GM19351 (cell line): Measurements from ENCODE around the gene CDC42EP4.

Experiments used
- ATAC-seq: cut with Tn5 transposase; IDR thresholded peaks from one replicate; pipeline ENCODE4 v1.9.1; 2021; ENCODE audit warnings: mild to moderate bottlenecking, moderate library complexity; ENCODE audit not compliant: unreplicated experiment

The CDC42EP4 gene

DNA sequence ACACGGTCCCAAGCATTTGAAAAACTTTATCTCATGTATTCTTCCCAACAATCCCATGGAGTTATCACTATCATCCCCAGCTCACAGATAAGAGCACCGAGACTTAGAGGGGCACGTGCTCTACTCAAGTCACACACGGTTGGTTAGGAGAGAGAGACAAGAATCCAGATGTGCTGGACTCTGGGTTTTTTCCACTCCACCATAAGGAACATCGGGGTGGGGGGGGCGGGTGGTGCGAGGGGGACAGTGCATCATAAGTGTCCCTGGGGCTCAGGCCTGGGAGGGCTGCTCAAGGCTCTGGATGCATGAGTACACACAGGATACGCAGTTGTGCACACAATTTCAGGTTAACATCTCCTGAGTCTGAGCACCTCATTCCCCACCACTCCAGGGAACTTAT, 7.4 kb downstream of the CDC42EP4 start:
- ATAC-seq, result no peak

DNA sequence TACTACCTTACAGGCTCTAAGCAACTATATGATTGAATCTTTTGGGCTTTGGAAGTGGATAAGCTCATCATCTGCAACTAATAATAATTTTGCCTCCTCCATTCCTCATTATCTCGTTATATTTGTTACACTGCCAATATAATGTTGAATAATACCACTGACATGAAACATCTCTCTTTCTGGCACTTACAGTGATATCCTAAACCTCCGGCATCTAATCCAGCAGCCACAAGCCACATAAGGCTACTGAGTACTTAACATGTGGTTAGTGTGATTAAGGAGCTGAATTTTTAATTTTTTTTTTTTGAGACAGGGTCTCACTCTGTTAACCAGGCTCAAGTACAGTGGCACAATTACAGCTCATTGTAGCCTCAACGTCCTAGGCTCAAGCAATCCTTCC, 9.6 kb downstream of the CDC42EP4 start:
- no peak for ATAC-seq

DNA sequence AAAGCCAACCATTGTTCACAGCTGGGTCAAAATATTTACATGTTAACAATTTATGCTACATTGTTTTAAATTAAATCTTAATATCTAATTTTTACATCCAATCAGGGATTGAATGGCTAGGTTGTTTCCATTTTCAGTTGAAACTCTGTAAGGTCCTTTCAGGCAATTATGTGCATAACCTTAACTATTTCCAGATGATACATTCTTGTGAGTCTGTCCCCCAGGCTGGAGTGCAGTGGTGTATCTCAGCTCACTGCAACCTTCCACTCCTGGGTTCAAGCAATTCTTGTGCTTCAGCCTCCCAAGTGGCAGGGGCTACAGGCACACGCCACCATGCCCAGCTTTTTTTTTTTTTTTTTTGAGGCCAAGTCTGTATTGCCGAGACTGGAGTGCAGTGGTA, 10.4 kb downstream of the CDC42EP4 start:
- no peak for ATAC-seq

DNA sequence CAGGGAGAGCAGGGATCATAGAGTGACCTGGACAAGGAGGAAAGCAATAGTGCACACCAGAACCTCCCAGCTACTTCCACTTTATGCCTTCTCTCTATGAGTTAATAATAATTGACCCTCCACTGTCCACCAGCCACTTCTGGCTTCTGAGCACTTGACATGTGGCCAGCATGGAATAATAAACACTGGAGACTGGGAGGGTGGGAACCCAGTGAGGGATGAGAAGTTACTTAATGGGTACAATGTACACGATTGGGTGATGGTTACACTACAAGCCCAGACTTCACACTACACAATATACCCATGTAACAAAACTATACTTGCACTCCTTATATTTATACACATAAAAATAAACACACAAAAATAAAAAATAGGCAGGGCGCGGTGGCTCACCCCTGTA, 11.4 kb downstream of the CDC42EP4 start:
- ATAC-seq, result no peak

DNA sequence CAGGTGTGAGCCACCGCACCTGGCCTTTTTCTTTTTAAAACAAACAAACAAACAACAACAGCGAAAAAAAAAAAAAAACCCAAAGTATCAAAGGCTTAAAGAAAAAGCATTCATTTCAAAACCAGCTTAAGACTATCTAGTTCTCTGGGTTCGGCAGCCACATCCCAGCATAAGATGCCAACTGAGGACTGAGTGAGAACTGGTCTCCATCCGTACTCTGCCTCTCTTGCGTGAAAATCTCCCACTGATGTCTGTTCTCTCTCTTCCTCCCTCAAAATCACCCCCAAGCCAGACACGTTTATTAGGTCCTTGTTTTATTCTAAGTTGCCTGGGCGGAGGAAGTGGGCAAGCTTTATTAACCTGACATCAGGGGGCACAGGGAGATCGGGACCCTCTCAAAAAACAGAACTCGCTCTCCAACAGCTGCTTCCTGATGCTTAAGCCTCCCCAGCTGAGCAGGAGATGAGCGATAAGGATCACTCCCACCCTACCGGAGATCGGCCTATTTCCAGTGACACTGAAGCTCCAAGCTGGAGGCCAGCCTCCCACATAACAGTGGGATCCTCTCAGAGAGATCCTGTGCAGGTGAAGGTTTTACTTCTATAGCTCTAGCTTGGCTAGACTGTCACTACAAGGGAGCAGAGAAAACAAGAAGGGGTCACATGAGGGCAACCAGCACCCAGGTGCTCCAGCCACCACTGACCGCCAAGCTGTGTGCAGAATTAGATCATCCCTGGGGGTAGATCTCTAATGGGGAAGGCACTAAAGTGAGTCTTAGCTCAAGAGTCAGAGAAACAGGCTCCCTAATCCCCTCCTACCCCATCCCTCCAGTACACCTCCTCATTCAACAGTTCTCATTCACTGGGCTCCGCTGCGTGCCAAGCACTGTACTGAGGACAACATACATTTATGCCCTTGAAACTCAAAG, 13.6 kb downstream of the CDC42EP4 start:
- no peak for ATAC-seq

DNA sequence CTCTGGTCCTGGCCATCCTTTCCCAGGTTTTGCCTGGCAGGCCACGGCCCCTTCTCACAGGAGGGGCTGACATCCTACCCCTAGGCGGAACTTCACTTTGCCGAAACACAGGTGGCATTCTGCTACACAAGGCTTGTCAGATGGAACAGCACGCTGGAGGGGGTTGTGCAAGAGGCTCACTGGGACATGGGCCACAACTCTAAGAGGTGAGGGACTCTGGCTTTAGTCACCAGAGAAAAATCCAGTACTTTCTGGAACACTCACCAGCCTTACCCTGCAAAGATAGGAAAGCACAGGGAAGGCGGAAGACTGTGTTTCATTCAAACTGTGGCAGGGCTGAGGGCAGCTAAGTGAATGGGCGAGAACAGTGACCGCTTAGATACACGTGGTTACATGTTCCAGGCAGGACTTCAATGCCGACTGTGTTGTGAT, 18.3 kb downstream of the CDC42EP4 start:
- no peak for ATAC-seq

DNA sequence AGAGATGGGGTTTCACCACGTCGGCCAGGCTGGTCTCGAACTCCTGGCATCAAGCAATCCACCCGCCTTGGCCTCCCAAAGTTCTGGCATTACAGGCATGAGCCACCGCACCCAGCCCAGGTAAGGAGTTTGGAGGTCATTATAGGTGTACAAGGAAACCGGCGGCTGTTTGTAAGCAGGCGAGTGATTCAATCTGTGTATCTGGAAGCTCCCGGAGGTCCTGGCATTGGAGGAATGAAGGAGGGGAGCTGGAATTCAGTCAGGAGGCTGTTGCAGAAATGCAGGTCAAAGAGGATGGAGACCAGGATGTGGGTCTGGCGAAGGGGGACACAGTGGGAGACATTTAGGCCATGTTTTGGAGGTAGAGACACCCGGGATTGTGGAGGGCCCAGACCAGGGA, 18.8 kb downstream of the CDC42EP4 start:
- no peak for ATAC-seq

DNA sequence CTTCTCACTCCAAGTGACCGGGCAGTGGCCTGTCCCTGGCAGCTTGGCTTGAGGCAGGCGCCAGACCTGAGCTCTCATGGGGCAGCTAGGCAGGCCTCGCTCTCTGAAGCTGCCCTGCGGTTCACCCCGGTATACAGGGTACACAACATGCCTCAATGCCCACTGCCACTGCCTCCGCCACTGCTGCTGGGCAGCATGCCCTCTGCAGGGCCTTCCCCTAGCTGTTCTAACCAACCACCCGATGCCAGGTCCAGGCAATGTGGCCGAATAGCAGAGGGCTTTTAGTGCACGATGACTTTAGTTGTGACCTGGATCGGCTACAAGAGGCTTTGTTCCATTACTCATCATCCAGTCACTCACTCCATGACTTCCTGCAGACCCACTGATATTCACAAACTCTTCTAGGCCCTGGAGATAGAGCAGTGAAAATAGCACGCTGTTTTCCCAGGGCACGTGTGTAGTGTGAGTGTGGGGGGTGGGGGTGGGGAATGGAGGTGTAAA, 19.7 kb downstream of the CDC42EP4 start:
- no peak for ATAC-seq

DNA sequence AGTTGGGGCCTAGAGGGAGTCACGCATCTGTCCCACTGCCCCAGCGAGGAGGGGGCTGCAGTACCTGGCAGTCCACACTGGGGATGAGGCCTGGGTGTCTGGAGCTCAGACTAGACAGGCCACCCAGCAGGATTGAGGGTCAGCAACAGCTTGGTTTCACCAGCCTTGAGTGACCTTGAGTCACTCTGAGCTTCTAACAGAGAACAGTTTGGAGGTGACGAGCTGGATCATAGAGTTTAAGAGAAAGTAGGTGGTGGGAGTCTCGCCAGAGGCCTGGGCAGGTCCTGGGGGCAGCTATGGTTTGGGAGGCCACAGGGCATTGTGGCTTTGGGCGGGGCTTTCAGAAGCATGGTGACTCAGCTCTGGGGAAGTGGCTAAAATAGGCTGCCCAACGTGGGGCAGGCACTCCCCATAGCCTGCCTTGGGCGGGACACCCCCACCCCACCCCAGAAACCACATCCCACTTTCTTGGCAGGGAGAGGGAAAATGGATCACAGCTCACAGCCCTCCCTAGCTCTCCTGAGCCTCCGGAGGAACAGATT, 20.5 kb downstream of the CDC42EP4 start:
- ATAC-seq, result peak; percentile 95

DNA sequence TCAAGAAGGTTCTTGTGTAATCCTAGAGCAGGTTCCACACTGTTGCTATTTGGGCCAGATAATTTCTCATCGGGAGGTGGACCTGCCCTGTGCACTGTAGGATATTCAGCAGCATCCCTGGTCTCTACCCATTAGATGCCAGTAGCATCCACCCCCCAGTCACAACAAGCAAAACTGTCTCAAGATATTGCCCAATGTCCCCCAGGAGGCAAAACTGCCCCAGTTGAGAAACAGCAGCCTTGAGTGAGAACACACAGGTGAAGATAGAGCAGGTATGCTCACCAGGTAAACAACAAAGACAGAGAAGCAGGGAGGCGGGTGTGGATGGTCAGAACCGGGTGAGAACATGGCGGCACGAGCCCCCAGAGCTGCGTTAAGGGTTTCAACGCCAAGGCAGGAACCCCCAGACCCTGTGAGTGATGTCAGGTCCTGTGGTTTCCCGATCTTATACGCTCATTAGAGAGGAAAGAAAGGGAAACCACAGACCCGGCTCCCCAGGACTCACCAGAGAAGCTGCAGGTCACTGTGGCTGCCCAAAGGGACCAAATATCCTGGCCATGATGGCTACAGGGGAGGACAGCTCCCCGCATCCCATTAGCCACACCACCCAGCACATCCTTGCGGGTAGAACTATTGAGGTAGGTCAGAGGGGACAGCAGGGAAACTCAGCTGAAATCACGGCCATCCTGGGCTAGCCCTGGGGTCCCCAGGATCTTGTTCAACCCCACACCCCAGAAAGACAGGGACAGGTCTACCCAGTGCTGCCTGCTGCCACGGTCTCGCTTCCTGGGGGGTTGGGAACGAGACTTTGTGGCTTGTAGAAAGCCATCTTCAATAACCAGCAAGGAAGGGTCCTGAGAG, 21.2 kb downstream of the CDC42EP4 start:
- ATAC-seq, result peak; percentile 40

DNA sequence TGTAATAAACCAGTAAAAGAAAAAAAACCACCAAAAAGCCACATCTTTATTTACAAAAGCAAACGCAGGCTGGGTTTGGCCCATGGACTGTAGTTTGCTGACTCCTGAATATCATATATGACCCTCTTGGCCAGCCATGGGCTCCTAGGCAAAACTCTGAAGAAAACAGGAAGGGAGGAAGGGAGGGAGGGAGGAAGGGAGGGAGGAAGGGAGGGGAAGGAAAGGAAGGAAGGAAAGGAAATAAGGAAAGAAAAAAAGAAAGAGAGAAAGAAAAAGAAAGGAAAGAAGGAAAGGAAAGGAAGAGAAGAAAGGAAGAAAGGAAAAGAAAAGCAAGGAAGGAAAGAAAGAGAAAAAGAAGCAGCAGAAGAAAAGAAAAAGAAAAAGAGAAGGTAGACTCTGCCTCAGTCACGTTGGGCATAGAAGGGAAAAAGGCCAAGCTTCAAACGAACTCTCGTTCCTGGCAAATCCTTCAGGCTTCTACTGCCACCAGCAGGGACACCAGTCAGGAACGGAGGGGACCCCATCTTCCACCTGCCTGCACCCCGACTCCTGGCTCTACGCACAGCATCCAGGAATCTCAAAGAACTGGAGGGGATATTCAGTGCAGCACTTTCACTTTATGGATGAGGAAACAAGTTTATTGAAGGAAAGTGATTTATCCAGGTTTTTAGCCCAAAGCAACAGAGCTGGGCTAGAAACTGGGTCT, 22.1 kb downstream of the CDC42EP4 start:
- ATAC-seq, result no peak

DNA sequence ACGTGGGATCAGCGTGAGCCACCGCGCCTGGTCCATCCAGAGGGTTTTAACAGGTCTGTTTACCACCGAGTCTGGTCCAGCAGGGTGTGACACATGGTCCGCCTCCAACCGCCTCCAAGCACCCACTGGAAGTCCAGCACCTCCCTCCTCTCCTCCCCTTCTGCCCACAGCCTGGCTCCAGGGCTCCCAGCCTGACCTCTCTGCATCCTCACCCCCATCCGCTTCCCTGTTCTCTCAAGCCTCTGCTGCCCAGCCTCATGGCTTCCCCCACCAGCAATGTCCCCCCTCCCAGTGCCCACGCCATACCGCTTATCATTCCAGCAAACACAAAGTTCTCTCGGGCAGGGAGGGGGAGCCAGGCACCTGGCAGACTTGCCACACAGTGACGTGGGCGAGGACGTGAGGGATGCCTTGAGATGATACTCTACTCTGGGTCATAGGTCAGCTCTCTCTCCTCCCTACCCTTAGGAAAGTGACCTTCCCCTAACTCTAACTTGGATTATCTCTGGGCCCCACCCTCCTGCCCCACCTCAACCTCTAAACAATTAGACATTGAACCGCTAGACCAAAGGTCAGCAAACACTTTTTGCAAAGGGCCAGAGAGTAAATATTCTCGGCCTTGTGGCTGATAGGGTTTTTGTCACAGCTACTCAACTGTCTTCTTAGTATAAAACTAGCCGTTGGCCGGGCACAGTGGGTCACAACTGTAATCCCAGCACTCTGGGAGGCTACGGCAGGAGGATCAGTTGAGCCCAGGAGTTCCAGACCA, 23.1 kb downstream of the CDC42EP4 start:
- ATAC-seq, result no peak

DNA sequence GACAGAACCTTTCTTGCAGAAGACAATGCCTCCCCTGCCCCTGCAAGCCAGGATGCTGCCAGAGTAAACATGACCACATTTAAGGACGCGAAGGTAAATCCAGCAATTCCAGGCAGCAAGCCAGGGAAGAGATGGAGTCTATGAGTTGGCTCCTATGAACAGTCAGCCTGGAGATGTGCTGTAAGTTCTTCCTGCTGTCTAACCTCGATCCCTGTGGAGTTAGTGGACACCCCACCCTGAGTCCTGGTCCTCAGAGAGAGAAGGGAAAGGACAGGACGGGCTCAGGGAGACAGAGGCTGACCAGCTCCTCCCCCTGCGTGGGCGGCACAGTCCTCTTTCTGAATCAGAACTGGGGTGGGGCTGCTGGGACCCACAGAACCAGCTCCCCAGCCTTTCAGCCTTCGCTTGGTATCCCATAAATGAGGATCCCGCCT, 24.9 kb downstream of the CDC42EP4 start:
- ATAC-seq, result no peak

DNA sequence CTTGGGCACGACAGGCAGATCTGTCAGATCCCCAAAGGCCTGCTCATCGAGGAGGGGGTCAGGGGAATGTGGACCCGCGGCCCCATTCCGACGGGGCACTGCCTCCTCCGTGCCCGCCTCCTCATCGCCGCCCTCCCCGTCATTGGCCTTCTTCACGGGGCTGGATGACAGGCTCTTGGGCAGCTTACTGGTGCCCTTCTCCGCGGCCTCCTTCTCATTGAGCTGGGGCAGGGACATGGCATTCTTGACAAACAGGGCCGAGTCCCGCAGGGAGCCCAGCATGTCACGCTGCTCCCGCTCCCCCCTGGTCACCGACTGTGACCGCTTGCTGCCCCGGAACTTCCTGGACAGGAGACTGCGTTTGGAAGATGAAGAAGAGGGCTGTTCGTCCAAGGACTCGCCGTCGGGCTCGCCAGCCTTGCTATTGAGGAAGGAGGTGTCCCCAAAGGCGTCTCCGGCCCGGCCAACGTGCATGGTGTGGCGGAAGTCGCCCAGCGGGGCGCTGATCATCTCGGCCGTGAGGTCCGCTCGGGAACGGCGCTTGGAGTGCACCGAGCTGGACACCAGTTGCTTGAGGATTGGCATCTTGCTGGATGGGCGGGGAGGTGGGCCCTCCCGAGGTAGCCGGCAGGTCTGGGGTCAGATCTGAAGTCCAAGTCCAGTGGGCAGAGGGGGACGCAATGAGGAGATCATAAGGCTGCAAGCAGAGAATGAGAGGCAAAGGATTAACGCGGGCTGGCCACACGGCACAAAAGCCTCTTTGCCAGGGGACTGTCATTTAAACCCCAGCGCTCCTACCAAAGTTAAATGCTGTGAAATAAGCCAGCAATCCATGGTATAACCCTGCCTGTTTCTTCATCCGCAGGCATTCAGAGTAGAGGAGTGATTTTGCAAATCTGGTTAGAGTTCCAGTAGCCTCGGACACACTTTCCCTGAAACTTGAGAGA, 25.6 kb downstream of the CDC42EP4 start:
- no peak for ATAC-seq

DNA sequence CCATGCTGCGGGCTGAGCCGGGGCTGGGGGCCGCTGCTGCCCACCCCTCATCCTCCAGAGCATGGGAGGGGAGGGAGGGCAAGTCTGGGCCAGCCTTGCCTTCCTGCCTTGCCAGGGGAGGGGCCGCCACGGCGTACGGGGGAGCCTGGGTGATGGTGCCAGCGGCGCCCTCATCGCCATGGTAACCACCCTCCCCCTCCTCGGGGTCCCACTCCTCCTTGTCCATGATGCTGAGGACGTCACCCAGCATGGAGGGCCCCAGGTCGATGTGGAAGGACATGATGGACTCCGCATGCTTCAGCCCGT, 26.2 kb downstream of the CDC42EP4 start:
- no peak for ATAC-seq

DNA sequence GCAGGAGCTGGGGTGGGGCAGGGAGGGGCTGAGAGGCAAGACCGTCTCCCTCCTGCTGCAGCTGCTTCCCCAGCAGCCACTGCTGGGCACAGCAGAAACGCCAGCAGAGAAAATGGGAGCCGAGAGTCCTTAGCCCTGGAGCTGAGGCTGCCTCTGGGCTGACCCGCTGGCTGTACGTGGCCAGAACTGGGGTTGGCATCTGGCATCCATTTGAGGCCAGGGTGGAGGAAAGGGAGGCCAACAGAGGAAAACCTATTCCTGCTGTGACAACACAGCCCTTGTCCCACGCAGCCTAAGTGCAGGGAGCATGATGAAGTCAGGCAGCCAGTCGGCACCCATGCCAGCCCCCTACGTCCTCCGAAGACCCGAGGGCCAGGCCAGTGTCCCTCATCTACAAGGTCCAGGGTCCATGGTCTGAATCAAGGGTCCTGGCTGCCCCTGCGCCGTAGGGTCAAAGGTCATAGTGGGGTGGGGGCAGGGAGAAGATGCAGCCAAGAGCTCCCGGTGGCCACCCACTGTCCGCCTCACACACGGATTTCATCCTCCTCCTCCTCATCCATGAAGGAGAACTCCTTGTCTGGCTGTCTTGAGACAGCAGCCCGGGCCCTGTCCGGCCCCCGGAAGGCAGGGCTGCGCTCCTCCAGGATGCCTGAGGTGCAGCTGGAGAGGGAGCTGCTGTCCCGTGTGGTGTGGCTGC, 26.7 kb downstream of the CDC42EP4 start:
- ATAC-seq, result no peak

DNA sequence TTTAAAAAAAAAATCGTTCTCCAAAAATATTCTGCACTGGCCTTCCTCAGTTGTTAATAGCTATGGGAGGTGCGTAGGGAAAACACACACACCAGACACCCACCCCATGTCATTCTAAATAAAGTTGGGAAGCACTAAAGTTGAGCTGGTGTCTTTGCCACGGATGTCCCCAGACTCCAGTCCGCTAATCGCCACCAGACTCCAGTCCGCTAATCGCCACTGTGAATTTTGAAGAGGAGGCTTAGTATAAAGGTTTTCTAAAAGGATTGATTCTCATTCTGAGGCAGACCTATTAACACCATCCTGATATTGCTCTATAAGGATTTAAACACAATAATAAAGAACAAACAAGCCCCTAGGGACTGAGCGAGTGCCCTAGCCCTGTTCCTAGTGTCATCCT, 27.4 kb downstream of the CDC42EP4 start:
- no peak for ATAC-seq

DNA sequence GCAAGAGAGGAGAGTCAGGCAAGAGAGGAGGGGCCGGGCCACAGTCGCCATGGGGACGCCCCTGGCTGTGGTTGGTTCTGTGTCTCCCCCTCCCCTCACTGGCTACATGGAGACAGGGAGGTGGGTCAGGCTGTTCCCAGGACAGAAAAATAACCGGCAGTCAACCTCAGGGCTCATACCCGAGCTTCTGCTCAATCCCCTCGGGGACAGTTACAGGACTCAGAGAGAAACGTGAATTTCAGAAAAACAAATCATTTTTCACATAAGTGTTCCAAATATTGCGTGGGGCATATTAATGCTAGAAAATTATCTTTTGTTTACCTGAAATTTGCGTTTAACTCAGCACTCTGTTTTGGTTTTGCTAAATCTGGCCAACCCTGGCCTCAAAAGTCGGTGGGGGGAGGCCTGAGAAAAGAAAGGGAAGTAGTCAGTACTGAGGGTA, 27.9 kb downstream of the CDC42EP4 start:
- ATAC-seq, result no peak
